ENCODE data around the gene SYT1.

GRCh38 chr12:78938341-78939084 is 73.9 kb downstream of the SYT1 start:
- TF ChIP-seq TAF1 (IDR thresholded peaks at IDR 0.05; ENCODE audit: borderline replicate concordance, low read depth, low read length): no peak
- no peak for TF ChIP-seq POLR2A (IDR thresholded peaks at IDR 0.05; ENCODE audit: low read depth, low read length)

Data from GM12892 (cell line).